NOMO-1 treated with dmso at 0.1 percent for 144 hours (cell line): ENCODE measurements around the gene PCNX4.

Experiments used
- DNase-seq: peaks from one replicate; lab custom pipeline; 2025; ENCODE audit not compliant: unreplicated experiment; lab: John Stamatoyannopoulos, UW

The PCNX4 gene

DNA sequence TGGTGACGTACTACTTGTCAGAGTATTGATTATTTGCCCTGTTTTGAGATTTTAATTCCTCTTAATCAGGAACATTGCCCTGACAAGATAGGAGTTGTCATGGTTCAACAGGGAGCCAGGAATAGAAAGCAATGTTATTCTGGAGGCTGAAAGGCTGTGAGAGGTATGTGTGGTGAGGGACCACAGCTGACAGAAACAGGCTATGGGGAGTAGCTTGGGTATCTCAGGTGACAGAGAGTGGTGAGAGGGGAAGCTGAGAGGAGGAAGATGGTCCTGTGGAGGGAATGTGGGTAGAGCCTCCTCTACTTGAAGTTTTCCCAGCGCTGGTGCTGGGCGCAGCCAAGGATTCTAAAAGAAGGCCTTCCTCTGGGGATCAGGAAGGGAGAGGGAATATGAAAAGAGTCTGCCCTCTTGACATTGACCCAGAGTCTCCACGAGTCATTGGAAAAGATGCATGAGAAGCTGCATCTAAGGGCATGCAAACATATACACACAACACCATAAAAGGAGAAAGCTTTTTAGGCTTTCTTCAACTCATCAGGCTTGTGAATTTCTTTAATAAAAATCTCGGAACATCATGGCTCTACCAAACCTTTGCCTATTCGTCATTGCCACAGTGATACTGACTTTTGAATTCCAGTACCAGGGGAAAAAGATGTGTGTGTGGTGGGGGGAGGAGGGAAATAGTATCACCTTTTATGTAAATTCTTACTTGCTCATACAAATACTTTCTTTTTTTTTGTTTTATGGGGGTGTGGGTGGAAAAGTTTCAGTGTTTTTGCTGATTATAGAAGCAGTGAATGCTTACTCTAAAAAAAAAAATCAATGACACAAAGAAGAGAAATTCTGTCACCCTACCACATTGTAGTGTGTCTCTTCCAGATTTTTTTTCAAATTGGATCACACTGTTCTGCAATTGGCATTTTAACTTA lies 113.4 kb downstream of the PCNX4 start:
- no peak for DNase-seq

DNA sequence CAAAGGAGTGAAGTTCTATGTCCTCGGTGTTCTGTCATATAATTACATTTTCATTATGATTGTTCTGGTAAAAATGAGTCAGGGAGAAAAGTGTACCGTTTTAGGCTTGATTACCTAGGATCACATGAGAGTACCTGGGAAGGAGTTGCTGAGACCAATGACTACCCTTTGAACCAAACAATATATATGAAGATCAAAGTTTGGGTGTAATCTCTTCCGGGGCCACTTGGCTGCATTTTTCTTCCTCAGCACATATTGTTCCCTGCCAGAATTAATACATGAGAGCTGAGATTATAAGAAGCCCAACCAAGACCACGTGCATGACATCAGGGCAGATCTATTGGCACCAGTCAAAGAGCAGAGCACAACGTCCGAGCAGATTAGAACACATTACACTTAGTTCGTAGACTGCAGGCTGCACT lies 114.5 kb downstream of the PCNX4 start:
- no peak for DNase-seq

DNA sequence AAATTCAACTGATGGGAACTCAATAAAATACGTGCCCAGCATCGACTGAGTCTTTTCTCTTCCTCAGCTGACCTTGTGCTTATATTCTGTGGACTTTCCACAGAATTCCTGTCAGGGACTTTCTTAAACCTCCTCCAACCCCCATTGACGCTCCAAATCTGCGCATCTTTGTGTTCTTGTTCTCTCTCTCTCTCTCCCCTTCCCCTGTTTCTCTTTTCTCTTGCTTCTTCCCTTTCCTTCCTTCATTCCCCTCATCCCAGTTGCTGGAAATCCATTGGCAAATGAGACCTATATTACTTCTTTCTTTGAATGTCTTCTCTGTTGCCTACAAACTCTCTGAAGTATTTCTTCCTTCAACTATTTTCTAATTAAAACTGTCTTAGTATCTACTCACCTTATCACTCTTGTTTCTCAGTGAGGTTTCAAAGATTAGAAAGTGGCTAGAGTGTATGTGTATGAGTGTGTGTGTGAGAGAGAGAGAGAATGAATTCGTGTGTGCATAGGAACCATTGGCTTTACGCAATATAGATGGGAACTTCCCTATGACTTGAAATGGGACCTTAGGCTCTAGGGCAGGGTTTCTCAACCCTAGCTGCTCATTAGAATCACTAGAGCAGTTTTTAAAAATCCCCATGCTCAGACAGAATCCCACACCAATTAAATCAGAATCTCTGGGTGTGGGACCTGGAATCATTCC lies 115.3 kb downstream of the PCNX4 start:
- DNase-seq: peak; percentile 39

GRCh38 chr14:60210703-60211102 lies 119.0 kb downstream of the PCNX4 start:
- no peak for DNase-seq

DNA sequence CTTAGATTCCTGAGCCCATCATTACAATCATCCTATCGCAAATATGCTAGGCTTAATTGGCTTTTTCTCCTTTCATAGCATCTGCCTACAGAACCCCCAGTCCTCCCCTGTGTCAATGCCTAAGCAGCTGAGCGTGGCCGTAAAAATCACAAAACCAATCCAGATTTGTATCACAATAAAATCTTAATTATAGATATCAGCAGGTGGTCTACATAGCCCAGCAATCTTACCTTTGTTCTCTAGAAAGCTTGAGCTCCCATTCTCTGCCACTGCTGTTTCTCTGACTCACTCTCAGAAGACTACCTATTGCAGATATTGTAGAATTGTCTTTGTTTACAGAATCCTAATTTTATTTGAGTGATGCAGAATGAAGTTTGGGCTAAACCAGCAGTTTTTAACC lies 119.4 kb downstream of the PCNX4 start:
- DNase-seq: no peak

DNA sequence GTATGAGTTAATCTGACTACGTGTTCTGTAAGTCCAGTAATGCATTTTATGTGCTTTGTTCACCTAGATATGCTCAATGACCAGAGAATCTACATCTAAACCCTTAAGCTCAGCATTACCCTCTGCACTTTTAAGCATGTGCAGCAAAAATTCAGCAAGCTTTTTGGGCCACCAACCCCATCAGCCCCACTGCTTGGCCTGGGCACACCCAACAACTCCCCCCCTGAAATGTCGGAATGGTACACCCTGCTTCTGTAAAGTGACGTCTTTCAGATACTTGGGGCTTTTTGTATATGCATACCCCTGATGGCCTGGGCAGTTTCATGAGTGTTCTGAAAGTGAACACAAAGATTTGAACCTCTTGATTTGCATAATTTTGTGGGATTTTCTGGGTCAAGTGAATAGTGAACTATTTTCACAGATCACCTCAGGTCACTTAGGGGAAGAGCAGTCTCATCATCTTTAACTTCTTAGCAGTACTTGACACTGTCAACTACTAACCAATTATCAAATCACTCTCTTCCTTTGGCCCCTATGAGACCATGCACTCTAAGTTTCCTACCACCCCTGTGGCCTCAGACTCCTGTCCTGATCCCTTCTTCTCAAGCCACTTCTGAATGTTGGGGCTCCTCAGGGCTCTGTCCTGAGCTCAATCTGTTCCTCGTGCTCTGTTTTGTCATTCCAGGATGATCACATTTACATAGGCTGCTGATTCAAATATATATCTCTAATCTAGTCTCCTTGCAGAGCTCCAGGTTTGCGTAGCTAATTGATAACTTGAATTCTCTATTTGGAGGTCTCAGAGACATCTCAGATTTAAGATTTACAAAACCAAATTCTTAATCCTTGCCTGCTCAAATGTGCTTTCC lies 121.0 kb downstream of the PCNX4 start:
- no peak for DNase-seq

GRCh38 chr14:60214003-60214402 lies 122.3 kb downstream of the PCNX4 start:
- no peak for DNase-seq

GRCh38 chr14:60214415-60215126 lies 122.8 kb downstream of the PCNX4 start:
- DNase-seq: no peak

DNA sequence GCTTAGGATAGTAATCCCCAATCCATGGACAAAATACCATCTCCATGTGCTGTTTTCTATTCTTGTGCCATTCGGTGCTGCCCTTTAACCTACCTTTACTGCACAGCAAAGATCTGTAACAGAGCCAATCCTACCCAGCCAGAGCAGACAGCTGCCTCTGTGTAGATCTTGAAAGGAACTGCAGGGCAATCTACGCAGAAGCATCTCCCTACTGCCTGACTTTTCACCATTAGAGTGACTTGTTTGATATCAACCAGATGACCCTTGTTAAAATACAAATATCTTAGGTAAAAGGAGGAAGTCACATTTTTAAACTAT lies 123.4 kb downstream of the PCNX4 start:
- DNase-seq: no peak

- no peak for DNase-seq
These were observed 124.0 kb downstream of the PCNX4 start for GRCh38 chr14:60215520-60216420.

GRCh38 chr14:60217713-60218112 lies 126.0 kb downstream of the PCNX4 start:
- no peak for DNase-seq
